KG1 (cell line): Measurements from ENCODE around the gene DHRS13.
"Not testable (repeated sequence)": the region's sequence is repeated elsewhere in the genome, so short reads cannot be mapped to it uniquely, and the experiment has no call there.

Experiments used
- DNase-seq: peaks from one replicate; lab custom pipeline; 2025; lab: John Stamatoyannopoulos, UW

The DHRS13 gene

GRCh38 chr17:28857905-28858800 is 44.7 kb downstream of the DHRS13 start:
- no peak for DNase-seq

- DNase-seq: no peak
Observed at GRCh38 chr17:28856028-28856574, 46.8 kb downstream of the DHRS13 start.

DNA sequence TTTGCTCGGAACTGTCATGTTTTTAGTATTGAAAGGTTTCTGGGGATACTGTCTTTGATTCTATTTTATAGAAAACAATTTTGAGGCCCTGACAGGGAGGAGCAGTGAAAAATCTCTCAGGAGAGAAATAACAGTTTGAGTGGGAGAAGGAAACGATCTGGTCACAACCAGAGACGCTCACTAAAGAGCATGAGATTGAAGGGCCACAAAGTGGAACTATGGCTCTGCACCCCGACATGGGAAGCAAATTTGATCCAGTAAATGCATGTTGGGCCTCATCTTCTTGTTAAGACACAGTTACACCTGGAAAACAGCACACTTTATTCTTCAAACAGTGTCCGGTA is 47.6 kb downstream of the DHRS13 start:
- no peak for DNase-seq

- DNase-seq: peak; percentile 71
Observed at GRCh38 chr17:28854457-28855335, 48.2 kb downstream of the DHRS13 start, which contains the start of gene ERAL1. Gene ERAL1, plus strand, starts transcription at chr17:28855016. Its CDS starts 19 bp downstream, at chr17:28855035.

DNA sequence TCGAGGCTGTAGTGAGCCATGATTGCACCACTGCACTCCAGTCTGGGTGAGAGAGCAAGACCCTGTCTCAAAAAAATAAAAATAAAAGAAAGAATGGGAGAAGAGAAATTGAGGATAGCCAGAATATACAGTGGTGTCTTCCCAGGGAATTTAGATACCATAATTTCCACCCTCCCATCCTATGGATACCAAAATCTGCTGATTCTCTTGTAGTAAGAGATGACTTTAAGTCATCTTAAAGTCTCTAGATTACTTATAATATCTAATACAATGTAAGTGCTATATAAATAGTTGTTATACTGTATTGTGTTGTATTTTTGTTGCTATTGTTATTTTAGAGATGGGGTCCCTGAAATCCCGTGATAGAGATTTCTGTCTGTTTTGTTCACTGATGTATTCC is 49.6 kb downstream of the DHRS13 start:
- DNase-seq: no peak

DNA sequence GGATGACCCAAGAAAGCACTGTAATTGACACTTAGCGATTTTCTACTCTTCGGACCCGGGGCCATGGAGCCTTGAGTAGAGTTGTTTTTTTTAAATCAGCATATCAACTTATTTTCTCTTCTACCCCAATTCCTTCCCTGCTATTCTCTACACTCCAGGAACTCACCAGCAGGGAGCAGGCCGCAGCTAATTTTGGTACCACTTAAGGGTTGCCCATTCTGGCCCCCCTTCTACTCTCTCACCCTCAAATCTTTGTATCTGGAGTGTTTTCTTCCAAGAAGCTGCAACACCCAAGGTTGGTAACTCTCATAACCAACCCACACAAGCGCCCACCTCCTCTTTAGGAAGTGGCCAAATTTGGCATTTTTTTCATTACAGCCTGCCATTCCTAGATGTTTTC is 53.6 kb downstream of the DHRS13 start:
- DNase-seq: no peak

DNA sequence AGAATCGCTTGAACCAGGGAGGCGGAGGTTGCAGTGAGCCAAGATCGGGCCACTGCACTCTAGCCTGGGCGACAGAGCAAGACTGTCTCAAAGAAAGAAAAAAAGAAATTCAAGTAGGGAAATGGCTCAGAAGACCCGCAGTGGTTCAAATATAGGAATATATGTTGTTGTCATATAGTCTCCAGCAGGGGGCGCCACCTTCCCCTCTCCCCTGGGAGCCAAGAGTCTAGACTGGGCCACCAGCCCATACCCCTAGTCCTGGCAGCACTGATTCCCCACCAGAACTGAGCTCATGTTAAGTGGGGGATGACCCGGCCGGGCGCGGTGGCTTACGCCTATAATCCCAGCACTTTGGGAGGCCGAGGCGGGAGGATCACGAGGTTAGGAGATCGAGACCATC is 54.2 kb downstream of the DHRS13 start:
- DNase-seq: not testable (repeated sequence)
